BE2C (cell line): ENCODE data around the gene CENPP.
A peak's percentile ranks its signal among the peaks of the same experiment; 100 is the strongest.

Source experiments
- DNase-seq: peaks from one replicate; pipeline ENCODE4 v3.0.0-alpha.2; 2020
- H3K27me3 ChIP-seq: fragments of 250-450 bp; sonication (Bioruptor Pico); 2 replicates; pipeline ENCODE4 v1.5.1; 2020; ENCODE audit warnings: mild to moderate bottlenecking
- H3K36me3 ChIP-seq: fragments of 250-450 bp; sonication (Bioruptor Pico); 2 replicates; pipeline ENCODE4 v1.5.1; 2020; ENCODE audit warnings: mild to moderate bottlenecking
- H3K4me1 ChIP-seq: fragments of 250-450 bp; sonication (Bioruptor Pico); 2 replicates; pipeline ENCODE4 v1.5.1; 2020
- H3K4me3 ChIP-seq: 2 replicates; pipeline ENCODE4 v1.5.1; 2011; ENCODE audit warnings: low read depth, low read length
- H3K9me3 ChIP-seq: fragments of 250-450 bp; sonication (Bioruptor Pico); 2 replicates; pipeline ENCODE4 v1.5.1; 2020
- CTCF ChIP-seq: IDR thresholded peaks from 2 replicates; pipeline ENCODE4 v1.5.1; 2012; ENCODE audit warnings: mild to moderate bottlenecking, low read depth, low read length

Gene CENPP

GRCh38 chr9:92488681-92489550 lies 163.2 kb downstream of the CENPP start:
- TF ChIP-seq CTCF, result no peak
- Histone ChIP-seq H3K9me3 (no peaks in the 10 kb centered on the region), H3K36me3 (no peaks in the 10 kb centered on the region), H3K4me3 (no peak overlapping the region), H3K27me3 (no peaks in the 10 kb centered on the region), H3K4me1 (peaks cover 27% of the 10 kb centered on the region)
- DNase-seq, result no peak

GRCh38 chr9:92492781-92493401 lies 167.1 kb downstream of the CENPP start:
- no peaks in the 10 kb centered on the region for H3K36me3 ChIP-seq

GRCh38 chr9:92493749-92494387 lies 168.1 kb downstream of the CENPP start:
- Histone ChIP-seq H3K9me3 (no peaks in the 10 kb centered on the region), H3K27me3 (no peaks in the 10 kb centered on the region), H3K36me3 (no peaks in the 10 kb centered on the region), H3K4me1 (peaks cover 24% of the 10 kb centered on the region), H3K4me3 (no peak overlapping the region)
- no peak for TF ChIP-seq CTCF
- DNase-seq, result peak; percentile 73

More at GRCh38 chr9:92492781-92493401, 167.1 kb downstream of the CENPP start:
- H3K4me3 ChIP-seq, result no peak overlapping the region
- no peak for TF ChIP-seq CTCF
- H3K9me3 ChIP-seq, result no peaks in the 10 kb centered on the region
- H3K4me1 ChIP-seq, result peaks cover 24% of the 10 kb centered on the region
- H3K27me3 ChIP-seq, result no peaks in the 10 kb centered on the region
- DNase-seq, result peak; percentile 54

- no peaks in the 10 kb centered on the region for H3K9me3 ChIP-seq
- DNase-seq, result no peak
- no peak for TF ChIP-seq CTCF
- H3K27me3 ChIP-seq, result no peaks in the 10 kb centered on the region
- H3K36me3 ChIP-seq, result no peaks in the 10 kb centered on the region
- peaks cover 20% of the 10 kb centered on the region for H3K4me1 ChIP-seq
- H3K4me3 ChIP-seq, result no peak overlapping the region
These were observed 169.1 kb downstream of the CENPP start for GRCh38 chr9:92494856-92495255.

- Histone ChIP-seq H3K9me3 (no peaks in the 10 kb centered on the region), H3K36me3 (no peaks in the 10 kb centered on the region), H3K4me3 (no peak overlapping the region), H3K27me3 (no peaks in the 10 kb centered on the region), H3K4me1 (peaks cover 16% of the 10 kb centered on the region)
- TF ChIP-seq CTCF, result no peak
- no peak for DNase-seq
These were observed 170.8 kb downstream of the CENPP start for GRCh38 chr9:92496396-92497176.
